GM21576 (cell line): ENCODE data around the gene UCN3.
"Not testable (repeated sequence)": the region's sequence is repeated elsewhere in the genome, so short reads cannot be mapped to it uniquely, and the experiment has no call there.

ENCODE experiments used
- ATAC-seq: cut with Tn5 transposase; IDR thresholded peaks from one replicate; pipeline ENCODE4 v1.9.1; 2021; ENCODE audit warnings: mild to moderate bottlenecking, moderate library complexity; ENCODE audit not compliant: unreplicated experiment

Gene UCN3

DNA sequence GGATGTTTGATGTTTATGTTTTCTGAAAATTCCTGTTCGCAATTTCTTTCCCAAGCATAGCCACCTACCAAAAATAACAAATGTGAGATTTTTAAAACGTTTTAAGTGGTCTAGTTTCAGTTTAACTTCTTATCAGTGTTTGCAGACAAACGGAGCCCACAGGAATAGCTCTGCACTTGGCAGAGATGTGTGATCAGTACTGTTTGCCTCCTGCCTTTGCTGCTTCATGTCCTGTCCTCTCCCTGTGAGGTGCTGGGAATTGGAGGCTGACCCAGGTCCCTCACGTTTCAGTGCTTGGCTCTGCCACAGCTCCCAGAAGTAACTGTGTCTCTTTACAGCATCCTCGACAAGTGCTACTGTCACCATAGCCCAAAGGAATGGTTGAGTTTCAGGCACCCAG, 1.2 kb downstream of the UCN3 start:
- ATAC-seq: no peak

DNA sequence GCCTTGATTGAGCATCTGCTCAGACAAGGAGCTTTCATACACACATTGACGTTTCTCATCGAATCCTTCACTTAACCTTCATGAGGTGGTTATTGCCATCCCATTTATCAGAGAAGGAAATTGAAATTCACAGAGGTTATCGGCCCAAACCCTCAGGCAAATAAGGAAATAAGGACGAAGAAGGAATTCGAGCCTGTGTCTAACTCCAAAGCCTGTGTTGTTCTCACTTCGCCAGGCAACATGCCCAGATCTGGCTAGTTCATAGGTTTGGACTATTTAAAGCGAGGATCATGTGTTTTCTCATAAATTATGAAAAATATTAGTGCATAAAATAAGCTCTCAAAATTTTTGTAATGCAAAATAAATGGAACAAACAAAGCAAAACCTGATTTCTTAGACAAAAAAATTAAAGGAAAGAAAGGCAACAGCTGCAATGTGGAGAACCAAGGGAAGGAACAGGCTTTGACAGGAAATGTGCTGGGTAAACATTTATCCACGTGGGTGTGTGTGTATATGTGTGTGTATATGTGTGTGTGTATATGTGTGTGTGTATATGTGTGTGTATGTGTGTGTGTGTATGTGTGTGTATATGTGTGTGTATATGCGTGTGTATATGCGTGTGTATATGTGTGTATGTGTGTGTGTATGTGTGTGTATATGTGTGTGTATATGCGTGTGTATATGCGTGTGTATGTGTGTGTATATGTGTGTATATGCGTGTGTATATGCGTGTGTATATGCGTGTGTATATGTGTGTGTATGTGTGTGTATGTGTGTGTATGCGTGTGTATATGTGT, 4.8 kb downstream of the UCN3 start:
- ATAC-seq: no peak

DNA sequence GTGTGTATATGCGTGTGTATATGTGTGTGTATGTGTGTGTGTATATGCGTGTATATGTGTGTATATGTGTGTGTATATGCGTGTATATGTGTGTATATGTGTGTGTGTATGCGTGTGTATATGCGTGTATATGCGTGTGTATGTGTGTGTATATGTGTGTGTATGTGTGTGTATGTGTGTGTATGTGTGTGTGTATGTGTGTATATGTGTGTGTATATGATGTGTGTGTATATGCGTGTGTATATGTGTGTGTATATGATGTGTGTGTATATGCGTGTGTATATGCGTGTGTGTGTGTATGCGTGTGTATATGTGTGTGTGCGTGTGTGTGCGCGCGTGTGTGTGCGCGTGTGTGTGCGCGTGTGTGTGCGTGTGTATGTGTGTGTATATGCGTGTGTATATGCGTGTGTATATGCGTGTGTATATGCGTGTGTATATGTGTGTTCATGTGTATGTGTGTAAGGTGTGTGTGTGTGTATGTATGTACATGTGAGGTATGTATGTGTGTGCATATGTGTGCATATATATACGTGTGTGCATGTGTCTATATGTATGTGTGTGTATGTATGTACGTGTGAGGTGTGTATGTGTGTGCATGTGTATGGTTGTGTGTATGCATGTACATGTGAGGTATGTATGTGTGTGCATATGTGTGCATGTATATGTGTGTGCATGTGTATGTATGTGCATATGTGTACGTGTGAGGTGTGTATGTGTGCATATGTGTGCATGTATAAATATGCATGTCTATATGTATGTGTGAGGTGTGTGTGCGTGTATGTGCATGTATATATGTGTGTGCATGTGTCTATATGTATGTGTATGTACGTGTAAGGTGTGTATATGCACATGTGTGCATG, 6.0 kb downstream of the UCN3 start:
- no peak for ATAC-seq

DNA sequence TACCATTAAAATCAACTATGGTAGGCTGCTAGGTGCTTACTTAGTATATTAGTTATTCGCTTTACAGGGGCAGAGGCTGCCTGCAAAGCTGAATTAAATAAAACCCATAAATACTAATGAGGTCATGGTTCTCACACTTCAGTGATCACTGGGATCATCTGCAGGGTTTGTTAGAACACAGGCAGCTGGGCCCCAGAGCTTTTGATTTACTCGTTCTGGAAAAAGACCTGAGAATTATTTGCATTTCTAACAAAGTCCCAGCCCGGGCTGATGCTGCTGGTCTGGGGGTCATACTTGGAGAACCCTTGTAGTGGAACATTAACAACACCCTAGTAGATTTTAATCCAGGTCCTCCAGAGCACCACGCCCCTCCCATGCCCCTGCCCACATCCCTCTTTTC, 8.5 kb downstream of the UCN3 start:
- no peak for ATAC-seq

DNA sequence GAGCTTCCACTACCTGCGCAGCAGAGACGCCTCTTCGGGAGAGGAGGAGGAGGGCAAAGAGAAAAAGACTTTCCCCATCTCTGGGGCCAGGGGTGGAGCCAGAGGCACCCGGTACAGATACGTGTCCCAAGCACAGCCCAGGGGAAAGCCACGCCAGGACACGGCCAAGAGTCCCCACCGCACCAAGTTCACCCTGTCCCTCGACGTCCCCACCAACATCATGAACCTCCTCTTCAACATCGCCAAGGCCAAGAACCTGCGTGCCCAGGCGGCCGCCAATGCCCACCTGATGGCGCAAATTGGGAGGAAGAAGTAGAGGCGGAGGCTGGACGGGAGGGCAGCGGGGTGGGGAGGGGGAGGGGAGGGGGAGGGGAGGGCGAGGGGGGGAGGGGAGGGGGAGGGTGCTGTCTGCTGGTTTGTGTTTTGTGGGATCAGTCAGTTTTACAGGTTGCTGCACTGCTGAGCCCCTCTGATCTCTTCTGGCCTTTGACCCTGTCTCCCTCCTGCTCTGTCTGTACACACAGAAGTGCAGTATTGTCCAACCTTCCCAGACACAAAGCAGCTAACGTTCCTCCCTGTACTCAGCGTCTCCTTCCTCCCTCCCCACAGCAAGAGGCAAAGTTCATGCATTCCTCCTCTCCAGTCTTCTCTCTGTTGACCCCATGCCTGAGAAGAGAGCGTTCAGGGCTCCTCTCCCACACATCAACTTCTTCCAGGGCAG, 9.3 kb downstream of the UCN3 start:
- ATAC-seq: no peak

DNA sequence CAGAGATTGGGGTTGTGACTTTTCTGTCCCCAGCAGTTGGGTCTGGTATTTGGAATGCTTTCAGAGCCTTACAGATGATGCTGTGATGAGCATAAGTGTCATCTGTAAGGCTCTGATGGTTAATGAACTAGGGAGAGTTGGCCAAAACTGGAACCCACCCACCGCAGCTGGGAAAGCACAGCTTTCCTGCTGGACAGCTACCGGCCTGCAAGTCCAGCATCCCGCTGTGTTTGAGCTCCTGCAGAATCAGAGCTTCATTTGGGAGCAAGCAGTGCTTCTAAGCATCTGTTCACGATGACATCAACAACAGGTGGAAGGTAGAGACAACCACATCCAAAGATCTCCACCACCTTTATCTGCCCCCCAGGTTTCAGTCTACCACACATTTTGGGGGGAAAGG, 11.7 kb downstream of the UCN3 start:
- ATAC-seq: no peak

DNA sequence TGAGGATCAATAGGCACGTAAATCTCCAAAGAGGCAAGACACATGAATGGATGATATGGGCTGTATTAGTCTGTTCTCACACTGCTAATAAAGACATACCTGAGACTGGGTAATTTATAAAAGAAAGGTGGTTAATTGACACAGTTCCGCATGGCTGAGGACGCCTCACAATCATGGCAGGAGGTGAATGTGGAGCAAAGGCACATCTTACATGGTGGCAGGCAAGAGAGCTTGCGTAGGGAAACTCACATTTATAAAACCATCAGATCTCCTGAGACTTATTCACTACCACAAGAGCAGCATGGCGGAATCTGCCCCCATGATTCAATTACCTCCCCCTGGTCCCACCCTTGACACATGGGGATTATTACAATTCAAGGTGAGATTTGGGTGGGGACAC, 14.4 kb downstream of the UCN3 start:
- ATAC-seq: not testable (repeated sequence)

DNA sequence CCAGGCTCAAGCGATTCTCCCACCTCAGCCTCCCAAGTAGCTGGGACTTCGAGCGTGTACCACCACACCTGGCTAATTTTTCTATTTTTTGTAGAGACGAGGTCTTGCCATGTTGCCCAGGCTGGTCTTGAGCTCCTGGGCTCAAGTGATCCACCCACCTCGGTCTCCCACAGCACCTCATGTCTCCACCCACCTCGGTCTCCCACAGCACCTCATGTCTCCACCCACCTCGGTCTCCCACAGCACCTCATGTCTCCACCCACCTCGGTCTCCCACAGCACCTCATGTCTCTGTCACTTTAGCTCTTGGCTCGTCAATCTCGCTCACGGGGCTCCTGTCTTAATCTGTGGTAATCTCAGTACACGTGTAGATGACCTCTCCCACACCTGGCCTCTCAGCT, 15.6 kb downstream of the UCN3 start:
- ATAC-seq: not testable (repeated sequence)

DNA sequence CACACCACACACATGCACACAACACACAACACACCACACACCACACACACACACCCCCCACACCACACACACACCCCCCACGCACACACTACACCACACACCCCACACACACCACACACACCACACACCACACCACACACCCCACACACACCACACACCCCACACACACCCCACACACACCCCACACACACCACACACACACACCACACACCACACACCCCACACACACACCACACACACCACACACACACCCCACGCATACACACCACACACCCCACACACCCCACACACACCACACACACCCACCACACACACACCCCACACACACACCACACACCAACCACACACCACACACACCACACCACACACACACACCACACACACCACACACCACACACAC, 16.4 kb downstream of the UCN3 start:
- ATAC-seq: no peak

DNA sequence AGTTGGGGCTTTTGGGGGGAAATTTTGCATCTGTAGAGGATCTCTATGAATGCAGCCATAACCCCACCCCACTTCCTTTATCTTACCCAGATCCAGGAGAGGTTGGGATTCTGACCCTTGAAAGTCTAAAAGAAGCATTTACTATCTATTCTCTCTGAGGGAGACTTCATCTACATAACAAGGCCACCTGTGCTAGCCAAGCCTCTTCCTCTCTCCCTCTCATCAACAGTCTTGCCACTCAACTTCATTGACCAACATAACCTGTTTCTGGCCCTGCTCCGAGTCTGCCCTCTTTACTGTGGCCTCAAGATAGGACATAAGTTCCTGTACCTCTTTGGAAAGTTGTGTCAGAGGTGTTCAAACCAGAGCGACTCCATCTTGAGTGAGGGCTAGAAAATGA, 20.5 kb downstream of the UCN3 start:
- ATAC-seq: no peak

DNA sequence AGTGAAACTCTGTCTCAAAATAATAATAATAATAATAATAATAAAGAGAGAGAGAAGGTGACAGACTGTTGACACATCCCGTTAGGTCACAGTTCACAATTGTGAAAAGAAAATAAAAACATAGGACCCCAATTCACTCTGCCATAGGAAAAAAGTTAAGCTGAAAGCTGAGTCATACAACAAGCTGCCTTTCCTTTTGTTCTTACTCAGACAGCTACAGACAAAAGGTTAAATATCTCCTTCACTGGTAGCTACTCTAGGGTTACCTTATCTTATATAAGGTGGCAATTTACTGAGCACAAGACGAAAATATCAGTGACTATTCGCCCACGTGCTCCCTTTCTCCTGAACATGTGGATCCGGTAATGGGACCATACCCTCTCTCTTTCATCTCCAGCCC, 22.4 kb downstream of the UCN3 start:
- no peak for ATAC-seq

DNA sequence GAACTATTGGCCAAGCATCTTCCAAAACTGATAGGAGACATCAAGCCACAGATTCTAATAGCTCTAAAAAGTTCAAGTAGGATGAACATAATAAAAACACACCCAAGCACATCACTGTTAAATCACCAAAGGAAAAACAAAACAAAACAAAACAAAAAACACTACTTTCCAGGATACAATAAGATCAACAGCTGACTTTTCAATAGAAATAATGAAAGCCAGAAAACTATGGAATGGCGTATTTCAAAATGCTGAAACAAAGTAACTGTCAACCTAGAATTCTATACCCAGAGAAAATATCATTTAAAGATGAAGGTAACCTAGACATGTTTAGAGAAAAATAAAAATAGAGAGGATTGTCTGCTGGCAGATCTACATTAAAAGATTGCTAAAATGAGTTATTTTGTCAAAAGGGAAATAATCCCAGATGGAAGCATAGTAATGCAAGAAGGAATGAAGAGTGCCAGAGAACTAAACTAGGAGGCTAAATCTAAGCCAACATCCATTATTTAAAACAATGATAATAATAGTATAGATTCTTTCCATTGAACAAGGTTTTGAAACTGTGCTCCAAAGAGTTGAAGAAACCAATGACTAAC, 25.9 kb downstream of the UCN3 start:
- no peak for ATAC-seq

DNA sequence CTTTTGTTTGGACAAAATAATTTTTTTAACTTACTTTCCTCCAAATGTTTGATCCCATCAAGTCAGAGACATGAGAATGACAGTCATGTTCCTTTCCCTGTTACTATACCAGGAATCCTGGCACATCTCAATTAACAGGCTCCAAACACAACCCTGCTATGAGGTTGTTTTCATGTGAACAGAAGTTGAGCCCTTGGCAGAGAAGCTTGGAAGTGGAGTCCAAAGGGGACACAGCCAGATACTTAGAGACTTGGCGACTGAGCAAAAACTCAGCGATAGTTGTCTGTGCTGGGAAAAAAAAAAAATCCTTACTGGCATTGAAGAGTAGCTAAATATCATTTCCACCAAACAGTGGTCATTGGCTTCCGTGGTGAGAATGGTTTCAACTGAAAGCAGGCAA, 27.0 kb downstream of the UCN3 start:
- no peak for ATAC-seq

DNA sequence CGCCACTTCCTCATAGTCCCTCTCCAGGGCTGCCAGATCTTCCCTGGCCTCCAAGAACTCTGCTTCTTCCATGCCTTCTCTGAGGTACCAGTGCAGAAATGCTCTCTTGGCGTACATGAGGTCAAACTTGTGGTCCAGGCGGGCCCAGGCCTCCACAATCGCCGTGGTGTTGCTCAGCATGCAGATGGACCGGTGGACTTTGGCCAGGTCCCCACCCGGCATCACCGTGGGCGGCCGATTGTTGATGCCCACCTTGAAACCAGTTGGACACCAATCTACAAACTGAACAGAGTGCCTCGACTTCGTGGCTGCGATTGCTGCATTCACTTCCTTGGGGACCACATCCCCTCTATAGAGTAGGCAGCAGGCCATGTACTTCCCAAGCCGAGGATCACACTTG, 28.8 kb downstream of the UCN3 start:
- ATAC-seq: no peak

DNA sequence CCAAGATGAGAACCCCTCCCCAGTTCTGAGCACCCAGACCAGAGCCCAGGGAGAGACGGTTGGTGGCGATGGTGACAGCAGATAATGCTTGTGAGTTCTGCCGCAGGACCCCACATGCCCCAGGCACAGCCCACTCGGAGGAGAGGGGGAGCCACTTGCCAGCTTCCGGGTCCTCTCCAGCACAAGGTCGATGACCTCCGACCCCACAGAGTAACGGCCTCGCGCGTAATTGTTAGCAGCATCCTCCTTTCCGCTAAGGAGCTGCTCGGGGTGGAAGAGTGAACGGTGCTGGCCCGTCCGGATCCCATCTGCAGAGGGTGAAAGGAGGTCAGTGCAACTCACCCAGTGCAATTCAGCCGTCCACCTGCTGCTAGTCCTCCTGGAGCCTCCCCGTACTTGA, 30.4 kb downstream of the UCN3 start:
- ATAC-seq: no peak

DNA sequence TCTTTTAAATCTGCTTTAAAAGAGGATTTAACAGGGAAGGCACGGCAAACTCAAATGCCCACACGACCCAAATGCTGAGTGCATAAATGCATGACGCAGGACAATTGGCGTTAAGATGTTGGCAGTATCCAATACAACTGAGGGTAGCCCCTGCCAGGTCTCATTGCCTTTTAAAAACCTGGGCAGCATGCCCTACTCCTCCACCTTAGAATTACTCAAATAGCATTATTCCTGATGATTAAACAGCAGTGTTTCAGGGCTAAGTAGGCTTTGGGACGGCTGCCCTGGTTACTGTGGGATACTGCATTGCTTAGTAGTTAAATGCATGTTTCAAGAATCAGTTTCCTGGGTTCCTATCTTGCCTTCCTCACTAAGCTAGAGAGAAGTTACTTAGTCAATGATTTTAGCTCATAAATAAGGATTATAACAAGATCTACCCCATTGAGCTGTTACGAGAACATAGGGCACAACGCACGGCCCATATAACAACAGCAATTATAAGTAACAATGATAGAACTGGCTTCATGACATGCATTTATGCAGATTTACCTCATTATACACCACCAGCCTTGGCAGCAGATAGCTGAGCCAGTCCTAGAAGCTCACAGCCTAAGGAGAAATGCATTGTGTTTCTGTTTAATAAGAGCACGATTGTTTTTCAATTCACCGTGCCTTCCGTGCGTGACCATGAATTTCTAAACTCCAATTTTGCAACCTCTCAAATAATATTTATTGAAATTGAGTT, 32.0 kb downstream of the UCN3 start:
- ATAC-seq: no peak

DNA sequence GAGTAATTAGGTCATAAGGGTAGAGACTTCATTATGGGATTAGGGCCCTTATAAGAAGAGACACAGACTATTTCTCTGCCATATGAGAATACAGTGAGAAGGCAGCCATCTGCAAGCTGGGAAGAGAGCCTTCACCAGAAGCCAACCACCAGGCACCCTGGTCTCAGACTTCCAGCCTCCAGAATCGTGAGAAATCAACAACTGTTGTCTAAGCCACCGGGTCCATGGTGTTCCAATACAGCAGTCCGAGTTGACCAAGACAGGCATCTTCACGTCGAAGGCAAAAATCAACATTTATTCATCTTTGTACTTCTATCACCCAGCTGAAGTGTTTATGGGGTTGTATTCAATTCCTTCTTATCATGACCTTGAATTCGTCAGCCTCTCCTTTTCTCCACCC, 34.6 kb downstream of the UCN3 start:
- ATAC-seq: no peak

DNA sequence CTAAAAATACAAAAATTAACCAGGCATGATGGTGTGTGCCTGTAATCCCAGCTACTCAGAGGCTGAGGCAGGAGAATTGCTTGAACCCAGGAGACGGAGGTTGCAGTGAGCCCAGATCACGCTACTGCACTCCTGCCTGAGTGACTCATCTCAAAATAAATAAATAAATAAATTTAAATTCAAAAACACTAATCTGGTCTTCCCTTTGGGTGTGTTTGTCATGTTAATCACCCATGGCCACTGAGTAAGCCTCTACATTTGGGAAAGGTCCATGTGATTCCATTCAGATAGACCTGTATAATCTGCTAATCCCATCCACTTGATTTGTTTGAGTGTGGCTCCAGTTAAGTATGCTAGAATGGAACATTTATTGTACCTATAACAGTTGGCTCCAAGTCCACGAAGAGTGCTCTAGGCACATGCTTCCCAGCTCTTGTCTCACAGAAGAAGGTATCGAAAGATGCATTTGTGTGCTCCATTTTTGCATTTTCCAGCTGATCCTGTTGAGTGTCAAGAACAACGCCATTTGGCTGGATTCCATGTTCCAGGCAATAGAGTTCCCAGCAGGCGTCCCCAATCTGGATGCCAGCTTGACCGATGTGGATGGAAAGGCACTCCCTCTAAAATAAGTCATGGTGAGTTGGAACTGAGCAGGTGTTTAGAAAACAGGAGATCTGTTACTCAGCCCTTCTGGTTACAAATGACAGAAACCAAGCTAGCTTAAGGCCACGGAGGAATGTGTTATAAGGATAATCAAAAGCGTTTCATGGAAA, 35.9 kb downstream of the UCN3 start:
- no peak for ATAC-seq

DNA sequence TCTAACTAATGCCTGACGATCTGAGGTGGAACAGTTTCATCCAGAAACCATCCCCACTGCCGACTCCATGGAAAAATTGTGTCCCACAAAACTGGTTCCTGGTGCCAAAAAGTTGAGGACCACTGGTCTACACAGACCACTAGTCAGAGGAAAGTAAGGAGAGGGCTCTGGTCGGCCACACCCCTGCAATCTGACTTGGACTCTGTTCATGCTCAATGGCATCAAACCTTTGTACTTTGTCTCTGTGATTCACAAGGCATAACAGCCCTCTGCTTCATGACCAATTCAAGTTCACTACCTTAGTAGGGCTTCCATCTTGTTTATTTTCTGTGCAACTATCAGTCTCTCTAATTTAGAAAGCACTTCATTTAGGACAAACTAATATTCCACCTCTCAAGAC, 38.0 kb downstream of the UCN3 start:
- ATAC-seq: no peak
